Caco-2 (cell line): ENCODE results near the gene NUP35. TPM values are rescaled to one million over a fixed set of nuclear protein-coding genes. Genes with fewer than 3 reads are reported as not detected.
"Not testable (repeated sequence)": the region's sequence is repeated elsewhere in the genome, so short reads cannot be mapped to it uniquely, and the experiment has no call there.

Experiments used
- BruUV-seq: library from RNA; stranded (reverse); fragments of 400-500 nt; replicated peaks from 2 replicates; lab custom pipeline; 2021; lab: Mats Ljungman, UMichigan
- CTCF ChIA-PET: fragments of 300-600 bp; sonication (Branson Sonifier 250); formaldehyde crosslinking; loops from one replicate; lab custom pipeline; 2022; ENCODE audit warnings: antibody characterized with exemption; lab: Charles Lee
- POLR2A ChIA-PET: fragments of 300-600 bp; sonication (Branson Sonifier 250); formaldehyde crosslinking; loops from one replicate; lab custom pipeline; 2022; ENCODE audit warnings: antibody characterized with exemption; lab: Charles Lee
- DNase-seq, 2 experiments: peaks; one replicate each; pipeline versions ENCODE4 v3.0.0 to v3.0.0-alpha.2; 2020 to 2022
- H3K27me3 ChIP-seq: replicated peaks from 2 replicates; pipeline ENCODE4 v1.6.0; 2011; ENCODE audit warnings: low read length; ENCODE audit not compliant: control insufficient read depth, insufficient read depth
- H3K36me3 ChIP-seq: 2 replicates; pipeline ENCODE4 v1.5.1; 2011; ENCODE audit warnings: low read length; ENCODE audit not compliant: control insufficient read depth, insufficient read depth
- H3K4me1 ChIP-seq: fragments of 250-450 bp; sonication (Bioruptor Pico); 2 replicates; pipeline ENCODE4 v1.5.1; 2020; ENCODE audit warnings: mild to moderate bottlenecking
- H3K4me3 ChIP-seq: 2 replicates; pipeline ENCODE4 v1.5.1; 2011; ENCODE audit warnings: low read depth, mild to moderate bottlenecking, control low read depth, low read length
- H3K9me3 ChIP-seq: fragments of 250-450 bp; sonication (Bioruptor Pico); 2 replicates; pipeline ENCODE4 v1.5.1; 2020; ENCODE audit warnings: mild to moderate bottlenecking, moderate library complexity
- H3K27ac Mint-ChIP-seq: one replicate; pipeline ENCODE4 v1.8.0; 2022; ENCODE audit warnings: mixed read lengths; ENCODE audit not compliant: unreplicated experiment
- H3K27me3 Mint-ChIP-seq: one replicate; pipeline ENCODE4 v1.8.0; 2022; ENCODE audit warnings: mixed read lengths; ENCODE audit not compliant: insufficient read depth, unreplicated experiment
- H3K36me3 Mint-ChIP-seq: one replicate; pipeline ENCODE4 v1.8.0; 2022; ENCODE audit warnings: mild to moderate bottlenecking, mixed read lengths; ENCODE audit not compliant: insufficient read depth, unreplicated experiment
- H3K4me1 Mint-ChIP-seq: one replicate; pipeline ENCODE4 v1.8.0; 2022; ENCODE audit warnings: low read depth, mixed read lengths; ENCODE audit not compliant: unreplicated experiment
- H3K4me3 Mint-ChIP-seq: one replicate; pipeline ENCODE4 v1.8.0; 2022; ENCODE audit warnings: mild to moderate bottlenecking, moderate library complexity, mixed read lengths; ENCODE audit not compliant: unreplicated experiment
- H3K9me3 Mint-ChIP-seq: one replicate; pipeline ENCODE4 v1.8.0; 2022; ENCODE audit warnings: mixed read lengths; ENCODE audit not compliant: unreplicated experiment
- intact Hi-C: fragments of 100-400 bp; cut with micrococcal nuclease; formaldehyde crosslinking; loops from one replicate; pipeline ENCODE4 v1.10.0; 2022; ENCODE audit not compliant: unreplicated experiment
- total RNA-seq: library from RNA; stranded (reverse); gene quantifications from 2 replicates; pipeline ENCODE4 v1.2.3, GENCODE V29; 2022
- TF ChIP-seq, protein P1 (sequence below), 2 experiments: fragments of 200-600 bp in 1 of 2; IDR thresholded peaks; 1 replicate in 1 of 2; 2 replicates in 1 of 2; pipeline versions ENCODE4 v1.5.1 to v1.8.0; 2011 to 2022; ENCODE audit warnings: antibody characterized with exemption in 1 of 2, control low read depth in 1 of 2, inconsistent platforms in 1 of 2, low read depth in 1 of 2, low read length in 1 of 2, mild to moderate bottlenecking in 1 of 2, moderate library complexity in 1 of 2; ENCODE audit not compliant: insufficient read depth in 1 of 2, severe bottlenecking in 1 of 2, unreplicated experiment in 1 of 2

NUP35 gene
- total RNA-seq, 1 experiment from 2014 or later: 34.7 TPM

DNA sequence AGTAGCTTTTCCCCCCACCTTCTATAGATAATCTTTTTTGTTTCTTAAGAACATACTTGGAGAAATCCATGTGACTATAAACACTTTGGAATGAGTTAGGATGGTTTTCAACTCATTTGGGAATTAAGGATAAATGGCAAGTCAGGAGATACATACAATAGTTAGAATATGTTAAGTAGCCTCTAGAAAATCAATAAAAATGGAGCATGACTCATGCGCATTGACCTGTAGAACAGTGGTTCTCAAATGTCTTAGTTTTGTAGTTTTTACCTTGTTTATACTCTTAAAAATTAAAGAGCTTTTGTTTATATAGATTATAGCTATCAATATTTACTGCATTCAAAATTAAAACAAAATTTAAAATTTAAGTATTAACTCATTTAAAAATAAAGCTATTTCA, 24.7 kb downstream of the NUP35 start:
- CTCF ChIA-PET: no interaction called here
- H3K4me1 Mint-ChIP-seq: no peaks in the 10 kb centered on the region
- Histone ChIP-seq H3K36me3 (peaks cover 5% of the 10 kb centered on the region), H3K4me1 (no peaks in the 10 kb centered on the region), H3K9me3 (peaks cover 2% of the 10 kb centered on the region; the same call in 1 of the 2 replicates), H3K27me3 (no peaks in the 10 kb centered on the region), H3K4me3 (no peak overlapping the region)
- DNase-seq: no peak
- TF ChIP-seq, protein P1, sequence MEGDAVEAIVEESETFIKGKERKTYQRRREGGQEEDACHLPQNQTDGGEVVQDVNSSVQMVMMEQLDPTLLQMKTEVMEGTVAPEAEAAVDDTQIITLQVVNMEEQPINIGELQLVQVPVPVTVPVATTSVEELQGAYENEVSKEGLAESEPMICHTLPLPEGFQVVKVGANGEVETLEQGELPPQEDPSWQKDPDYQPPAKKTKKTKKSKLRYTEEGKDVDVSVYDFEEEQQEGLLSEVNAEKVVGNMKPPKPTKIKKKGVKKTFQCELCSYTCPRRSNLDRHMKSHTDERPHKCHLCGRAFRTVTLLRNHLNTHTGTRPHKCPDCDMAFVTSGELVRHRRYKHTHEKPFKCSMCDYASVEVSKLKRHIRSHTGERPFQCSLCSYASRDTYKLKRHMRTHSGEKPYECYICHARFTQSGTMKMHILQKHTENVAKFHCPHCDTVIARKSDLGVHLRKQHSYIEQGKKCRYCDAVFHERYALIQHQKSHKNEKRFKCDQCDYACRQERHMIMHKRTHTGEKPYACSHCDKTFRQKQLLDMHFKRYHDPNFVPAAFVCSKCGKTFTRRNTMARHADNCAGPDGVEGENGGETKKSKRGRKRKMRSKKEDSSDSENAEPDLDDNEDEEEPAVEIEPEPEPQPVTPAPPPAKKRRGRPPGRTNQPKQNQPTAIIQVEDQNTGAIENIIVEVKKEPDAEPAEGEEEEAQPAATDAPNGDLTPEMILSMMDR (IDR thresholded peaks at IDR 0.05; ENCODE audit: insufficient read depth in 1 of 2, low read depth in 1 of 2, low read length in 1 of 2, severe bottlenecking in 1 of 2, unreplicated experiment in 1 of 2): no peak
- H3K27me3 Mint-ChIP-seq: no peaks in the 10 kb centered on the region
- no peak overlapping the region for H3K4me3 Mint-ChIP-seq
- no peaks in the 10 kb centered on the region for H3K9me3 Mint-ChIP-seq
- no peak overlapping the region for H3K27ac Mint-ChIP-seq
- intact Hi-C loops: no loop called here
- no TSS peak for BruUV-seq
- POLR2A ChIA-PET: no interaction called here
- peaks cover 52% of the 10 kb centered on the region for H3K36me3 Mint-ChIP-seq

DNA sequence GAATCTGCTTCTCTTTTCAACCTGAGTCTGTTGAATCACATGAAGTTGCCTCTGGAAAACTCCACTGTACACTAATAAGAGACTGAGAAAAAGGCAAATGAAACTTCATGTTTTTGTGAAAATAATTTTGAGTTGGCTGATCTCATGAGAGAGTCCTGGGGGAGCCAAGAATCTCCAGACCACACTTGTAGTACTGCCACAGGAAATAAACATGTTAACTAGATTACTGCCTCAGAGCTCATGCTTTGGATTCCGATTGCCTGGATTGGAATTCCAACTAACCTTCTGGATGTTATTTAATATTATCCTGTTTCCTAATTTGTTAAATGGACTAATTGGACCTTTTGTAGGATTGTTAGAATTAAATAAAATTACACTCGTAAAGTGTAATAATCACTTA, 25.2 kb downstream of the NUP35 start:
- ChIA-PET CTCF (no interaction called here), POLR2A (no interaction called here)
- peaks cover 52% of the 10 kb centered on the region for H3K36me3 Mint-ChIP-seq

DNA sequence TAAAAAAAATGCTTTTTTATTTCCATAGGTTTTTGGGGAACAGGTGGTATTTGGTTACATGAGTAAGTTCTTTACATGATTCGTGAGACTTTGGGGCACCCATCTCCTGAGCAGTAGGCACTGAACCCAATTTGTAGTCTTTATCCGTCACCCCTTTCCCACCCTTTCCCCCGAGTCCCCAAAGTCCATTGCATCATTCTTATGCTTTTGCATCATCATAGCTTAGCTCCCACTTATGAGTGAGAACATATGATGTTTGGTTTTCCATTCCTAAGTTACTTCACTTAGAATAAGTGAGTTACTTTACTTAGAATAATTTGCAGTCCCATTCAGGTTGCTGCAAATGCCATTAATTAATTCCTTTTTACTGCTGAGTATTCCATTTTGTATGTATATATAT, 28.0 kb downstream of the NUP35 start:
- CTCF ChIA-PET, BruUV-seq, H3K4me1 ChIP-seq, H3K36me3 ChIP-seq, POLR2A ChIA-PET, H3K4me3 ChIP-seq, H3K27me3 Mint-ChIP-seq, DNase-seq, H3K4me1 Mint-ChIP-seq, H3K9me3 Mint-ChIP-seq, H3K27me3 ChIP-seq, H3K27ac Mint-ChIP-seq, H3K4me3 Mint-ChIP-seq, H3K9me3 ChIP-seq, intact Hi-C loops: not testable (repeated sequence)
- H3K36me3 Mint-ChIP-seq: peaks cover 42% of the 10 kb centered on the region

More for the DNA sequence above, 25.2 kb downstream of the NUP35 start:
- no peaks in the 10 kb centered on the region for H3K9me3 ChIP-seq
- no peaks in the 10 kb centered on the region for H3K9me3 Mint-ChIP-seq
- H3K4me1 ChIP-seq: no peaks in the 10 kb centered on the region
- H3K4me3 Mint-ChIP-seq: no peak overlapping the region
- H3K4me3 ChIP-seq: no peak overlapping the region
- no TSS peak for BruUV-seq
- intact Hi-C loops: no loop called here
- TF ChIP-seq, protein P1 (IDR thresholded peaks at IDR 0.05; ENCODE audit: insufficient read depth in 1 of 2, low read depth in 1 of 2, low read length in 1 of 2, severe bottlenecking in 1 of 2, unreplicated experiment in 1 of 2): no peak
- no peaks in the 10 kb centered on the region for H3K27me3 ChIP-seq
- no peaks in the 10 kb centered on the region for H3K27me3 Mint-ChIP-seq
- H3K27ac Mint-ChIP-seq: no peak overlapping the region
- no peak for DNase-seq
- H3K4me1 Mint-ChIP-seq: no peaks in the 10 kb centered on the region
- peaks cover 3% of the 10 kb centered on the region for H3K36me3 ChIP-seq

DNA sequence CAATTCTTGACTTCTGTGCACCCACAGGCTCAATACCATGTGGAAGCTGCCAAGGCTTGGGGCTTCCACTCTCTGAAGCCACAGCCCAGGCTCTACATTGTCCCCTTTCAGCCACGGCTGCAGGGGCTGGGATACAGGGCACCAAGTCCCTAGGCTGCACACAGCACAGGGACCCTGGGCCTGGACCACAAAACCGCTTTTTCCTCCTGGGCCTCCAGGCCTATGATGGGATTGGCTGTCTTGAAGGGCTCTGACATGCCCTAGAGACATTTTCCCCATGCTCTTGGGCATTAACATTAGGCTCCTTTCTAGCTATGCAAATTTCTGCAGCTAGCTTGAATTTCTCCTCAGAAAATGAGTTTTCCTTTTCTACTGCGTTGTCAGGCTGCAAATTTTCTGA, 29.7 kb downstream of the NUP35 start:
- ChIA-PET POLR2A (no interaction called here), CTCF (no interaction called here)

DNA sequence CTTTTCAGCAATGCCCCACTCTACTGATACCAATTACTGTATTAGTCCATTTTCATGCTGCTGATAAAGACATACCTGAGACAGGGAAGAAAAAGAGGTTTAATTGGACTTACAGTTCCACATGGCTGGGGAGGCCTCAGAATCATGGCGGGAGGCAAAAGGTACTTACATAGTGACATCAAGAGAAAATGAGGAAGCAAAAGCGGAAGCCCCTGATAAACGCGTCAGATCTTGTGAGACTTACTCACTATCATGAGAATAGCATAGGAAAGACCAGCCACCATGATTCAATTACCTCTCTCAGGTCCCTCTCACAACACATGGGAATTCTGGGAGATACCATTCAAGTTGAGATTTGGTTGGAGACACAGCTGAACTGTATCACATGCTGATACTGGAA, 30.5 kb downstream of the NUP35 start:
- H3K4me1 Mint-ChIP-seq, H3K9me3 Mint-ChIP-seq, H3K4me3 Mint-ChIP-seq, H3K9me3 ChIP-seq, H3K4me3 ChIP-seq, H3K4me1 ChIP-seq, H3K36me3 ChIP-seq, CTCF ChIA-PET, H3K27ac Mint-ChIP-seq, H3K27me3 ChIP-seq, POLR2A ChIA-PET, BruUV-seq, H3K27me3 Mint-ChIP-seq, DNase-seq, intact Hi-C loops: not testable (repeated sequence)
- H3K36me3 Mint-ChIP-seq: peaks cover 47% of the 10 kb centered on the region

More for the DNA sequence above, 29.7 kb downstream of the NUP35 start:
- intact Hi-C loops: no loop called here
- Histone ChIP-seq H3K9me3 (no peaks in the 10 kb centered on the region), H3K4me3 (no peak overlapping the region), H3K36me3 (peaks cover 3% of the 10 kb centered on the region), H3K27me3 (no peaks in the 10 kb centered on the region), H3K4me1 (no peaks in the 10 kb centered on the region)
- Mint-ChIP-seq H3K27ac (no peak overlapping the region), H3K9me3 (no peaks in the 10 kb centered on the region), H3K36me3 (peaks cover 42% of the 10 kb centered on the region), H3K4me1 (no peaks in the 10 kb centered on the region), H3K27me3 (no peaks in the 10 kb centered on the region), H3K4me3 (no peak overlapping the region)
- no peak for DNase-seq
- no TSS peak for BruUV-seq
- TF ChIP-seq, protein P1 (IDR thresholded peaks at IDR 0.05; ENCODE audit: insufficient read depth in 1 of 2, low read depth in 1 of 2, low read length in 1 of 2, severe bottlenecking in 1 of 2, unreplicated experiment in 1 of 2): no peak
